Fibroblast of lung (primary cell): ENCODE measurements around the gene WDR37. TPM values are rescaled to one million over a fixed set of nuclear protein-coding genes. Genes with fewer than 3 reads are reported as not detected.
A peak's percentile ranks its signal among the peaks of the same experiment; 100 is the strongest.

Experiments
- DNase-seq, 2 donors: peaks; one replicate each; pipeline versions ENCODE4 v3.0.0 to v3.0.0-alpha.2; 2010; ENCODE audit warnings: low read depth in 2 of 2
- H2AFZ ChIP-seq: 2 replicates; pipeline ENCODE4 v1.5.1; 2012; ENCODE audit warnings: low read length, control low read depth, inconsistent platforms
- H3K27ac ChIP-seq: 2 replicates; pipeline ENCODE4 v1.5.1; 2011; ENCODE audit warnings: low read length, control low read depth; ENCODE audit not compliant: insufficient read depth
- H3K27me3 ChIP-seq: 2 replicates; pipeline ENCODE4 v1.5.1; 2011; ENCODE audit warnings: mild to moderate bottlenecking, low read length; ENCODE audit not compliant: control insufficient read depth, insufficient read depth
- H3K36me3 ChIP-seq: 2 replicates; pipeline ENCODE4 v1.5.1; 2011; ENCODE audit warnings: low read length; ENCODE audit not compliant: control insufficient read depth, insufficient read depth
- H3K4me1 ChIP-seq: 2 replicates; pipeline ENCODE4 v1.5.1; 2011; ENCODE audit warnings: low read length; ENCODE audit not compliant: control insufficient read depth, insufficient read depth; ENCODE audit errors: extremely low read depth
- H3K4me2 ChIP-seq: 2 replicates; pipeline ENCODE4 v1.5.1; 2011; ENCODE audit warnings: low read length, control low read depth; ENCODE audit not compliant: insufficient read depth; ENCODE audit errors: extremely low read depth
- H3K4me3 ChIP-seq, 4 experiments: fragments of 200-600 bp in 1 of 4; sonication (generic) in 1 of 4; replicated peaks in 1 of 4; 2 replicates each; pipeline ENCODE4 v1.5.1; 2011 to 2016; ENCODE audit warnings: low read length in 4 of 4, low read depth in 3 of 4, mild to moderate bottlenecking in 3 of 4, control low read depth in 2 of 4, inconsistent platforms in 1 of 4, mixed read lengths in 1 of 4; ENCODE audit not compliant: insufficient read depth in 1 of 4; ENCODE audit errors: control extremely low read depth in 1 of 4
- H3K79me2 ChIP-seq: 2 replicates; pipeline ENCODE4 v1.5.1; 2012; ENCODE audit warnings: mild to moderate bottlenecking, low read length, inconsistent platforms; ENCODE audit not compliant: control insufficient read depth, insufficient read depth
- H3K9ac ChIP-seq: 2 replicates; pipeline ENCODE4 v1.5.1; 2011; ENCODE audit warnings: mild to moderate bottlenecking, low read length, control low read depth; ENCODE audit not compliant: insufficient read depth
- H3K9me3 ChIP-seq: 2 replicates; pipeline ENCODE4 v1.5.1; 2012; ENCODE audit warnings: low read depth, low read length; ENCODE audit not compliant: control insufficient read depth, insufficient read depth
- H4K20me1 ChIP-seq: 2 replicates; pipeline ENCODE4 v1.5.1; 2011; ENCODE audit warnings: low read length; ENCODE audit not compliant: control insufficient read depth, insufficient read depth; ENCODE audit errors: extremely low read depth
- EZH2 ChIP-seq: IDR thresholded peaks from 2 replicates; pipeline ENCODE4 v1.5.1; 2012; ENCODE audit warnings: low read length, control low read depth, mild to moderate bottlenecking; ENCODE audit errors: missing control alignments
- polyA plus RNA-seq, 2 donors: library from polyadenylated mRNA; depleted of rRNA in 1 of 2; stranded (reverse) in 1 of 2; unstranded in 1 of 2; fragments of >200 nt; gene quantifications; 2 replicates each; pipeline ENCODE4 v1.2.1, GENCODE V29; 2011 to 2012; ENCODE audit warnings: missing spikeins in 1 of 2
- total RNA-seq: library from RNA; depleted of rRNA; stranded (reverse); fragments of >200 nt; gene quantifications from 2 replicates; pipeline ENCODE4 v1.2.1, GENCODE V29; 2014
- TF ChIP-seq, protein P1 (sequence below), 2 donors: IDR thresholded peaks in 1 of 2; conservative IDR thresholded peaks in 1 of 2; 1 replicate in 1 of 2; 2 replicates in 1 of 2; pipeline ENCODE4 v1.5.1; 2011 to 2012; ENCODE audit warnings: low read length in 2 of 2, control low read depth in 1 of 2, inconsistent platforms in 1 of 2, low read depth in 1 of 2, mild to moderate bottlenecking in 1 of 2

The WDR37 gene
- total and polyA plus RNA-seq, 2 donors (not counting 1 experiment from before 2014, with no cell fraction given), result 13.0 to 15.8 TPM

DNA sequence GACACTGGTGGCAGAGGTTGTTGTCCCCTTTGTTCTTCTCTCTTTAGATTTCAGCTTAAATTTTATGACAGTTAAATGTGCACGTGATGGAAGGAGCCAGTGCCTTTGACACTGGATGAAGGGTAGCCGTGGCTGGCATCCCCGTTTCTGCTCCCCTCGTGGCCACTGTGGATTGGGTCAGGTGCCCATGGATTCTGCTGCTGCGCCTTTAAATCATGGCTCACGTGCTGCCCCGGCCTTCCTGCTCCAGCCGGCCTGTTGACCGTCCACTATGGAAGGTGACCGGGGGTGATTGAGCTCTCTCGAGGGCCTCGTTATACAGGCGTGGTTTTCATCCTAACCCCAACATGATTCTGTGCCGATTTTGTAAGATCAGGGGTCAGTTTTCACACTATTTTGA is 34.5 kb downstream of the WDR37 start:
- H3K27me3 ChIP-seq, result no peaks in the 10 kb centered on the region
- no peak overlapping the region for H2AFZ ChIP-seq
- no peaks in the 10 kb centered on the region for H3K9me3 ChIP-seq
- no peaks in the 10 kb centered on the region for H4K20me1 ChIP-seq
- no peak overlapping the region for H3K9ac ChIP-seq
- H3K36me3 ChIP-seq, result peaks cover 20% of the 10 kb centered on the region
- no peak for DNase-seq
- H3K4me2 ChIP-seq, result no peak overlapping the region
- H3K4me1 ChIP-seq, result no peaks in the 10 kb centered on the region
- TF ChIP-seq EZH2, result no peak
- TF ChIP-seq, protein P1, sequence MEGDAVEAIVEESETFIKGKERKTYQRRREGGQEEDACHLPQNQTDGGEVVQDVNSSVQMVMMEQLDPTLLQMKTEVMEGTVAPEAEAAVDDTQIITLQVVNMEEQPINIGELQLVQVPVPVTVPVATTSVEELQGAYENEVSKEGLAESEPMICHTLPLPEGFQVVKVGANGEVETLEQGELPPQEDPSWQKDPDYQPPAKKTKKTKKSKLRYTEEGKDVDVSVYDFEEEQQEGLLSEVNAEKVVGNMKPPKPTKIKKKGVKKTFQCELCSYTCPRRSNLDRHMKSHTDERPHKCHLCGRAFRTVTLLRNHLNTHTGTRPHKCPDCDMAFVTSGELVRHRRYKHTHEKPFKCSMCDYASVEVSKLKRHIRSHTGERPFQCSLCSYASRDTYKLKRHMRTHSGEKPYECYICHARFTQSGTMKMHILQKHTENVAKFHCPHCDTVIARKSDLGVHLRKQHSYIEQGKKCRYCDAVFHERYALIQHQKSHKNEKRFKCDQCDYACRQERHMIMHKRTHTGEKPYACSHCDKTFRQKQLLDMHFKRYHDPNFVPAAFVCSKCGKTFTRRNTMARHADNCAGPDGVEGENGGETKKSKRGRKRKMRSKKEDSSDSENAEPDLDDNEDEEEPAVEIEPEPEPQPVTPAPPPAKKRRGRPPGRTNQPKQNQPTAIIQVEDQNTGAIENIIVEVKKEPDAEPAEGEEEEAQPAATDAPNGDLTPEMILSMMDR (conservative IDR thresholded peaks at IDR 0.05 in 1 of 2, IDR thresholded peaks at IDR 0.05 in 1 of 2; ENCODE audit: low read depth in 1 of 2, low read length in 2 of 2), result no peak
- no peaks in the 10 kb centered on the region for H3K79me2 ChIP-seq
- H3K27ac ChIP-seq, result no peak overlapping the region
- no peak overlapping the region for H3K4me3 ChIP-seq

DNA sequence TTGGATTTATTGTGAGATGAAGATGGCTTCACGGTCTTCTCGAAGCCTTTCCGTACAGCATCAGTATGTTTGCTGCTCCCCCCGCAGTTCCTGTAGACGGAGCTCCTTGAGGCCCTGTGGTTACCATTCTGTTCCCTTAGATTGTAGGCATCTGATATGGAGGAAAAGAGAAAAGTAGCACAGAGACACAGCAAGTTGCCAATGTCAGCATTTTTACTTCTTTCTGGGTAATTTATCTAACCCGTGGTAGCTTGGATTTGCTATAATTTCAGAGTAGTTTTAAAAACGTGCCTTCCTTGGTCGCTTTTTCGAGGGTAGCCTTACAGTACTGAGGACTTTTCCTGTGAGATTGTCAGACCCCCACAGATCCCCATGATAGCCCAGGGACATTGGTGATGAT is 37.5 kb downstream of the WDR37 start:
- Histone ChIP-seq H3K27ac (no peak overlapping the region), H3K79me2 (no peaks in the 10 kb centered on the region), H3K9me3 (no peaks in the 10 kb centered on the region), H3K4me1 (no peaks in the 10 kb centered on the region), H3K4me3 (no peak overlapping the region), H3K9ac (no peak overlapping the region), H2AFZ (no peak overlapping the region), H3K36me3 (peaks cover 23% of the 10 kb centered on the region), H3K27me3 (no peaks in the 10 kb centered on the region), H3K4me2 (no peak overlapping the region), H4K20me1 (no peaks in the 10 kb centered on the region)
- TF ChIP-seq EZH2, result no peak
- TF ChIP-seq, protein P1 (conservative IDR thresholded peaks at IDR 0.05 in 1 of 2, IDR thresholded peaks at IDR 0.05 in 1 of 2; ENCODE audit: low read depth in 1 of 2, low read length in 2 of 2), result no peak
- no peak for DNase-seq

DNA sequence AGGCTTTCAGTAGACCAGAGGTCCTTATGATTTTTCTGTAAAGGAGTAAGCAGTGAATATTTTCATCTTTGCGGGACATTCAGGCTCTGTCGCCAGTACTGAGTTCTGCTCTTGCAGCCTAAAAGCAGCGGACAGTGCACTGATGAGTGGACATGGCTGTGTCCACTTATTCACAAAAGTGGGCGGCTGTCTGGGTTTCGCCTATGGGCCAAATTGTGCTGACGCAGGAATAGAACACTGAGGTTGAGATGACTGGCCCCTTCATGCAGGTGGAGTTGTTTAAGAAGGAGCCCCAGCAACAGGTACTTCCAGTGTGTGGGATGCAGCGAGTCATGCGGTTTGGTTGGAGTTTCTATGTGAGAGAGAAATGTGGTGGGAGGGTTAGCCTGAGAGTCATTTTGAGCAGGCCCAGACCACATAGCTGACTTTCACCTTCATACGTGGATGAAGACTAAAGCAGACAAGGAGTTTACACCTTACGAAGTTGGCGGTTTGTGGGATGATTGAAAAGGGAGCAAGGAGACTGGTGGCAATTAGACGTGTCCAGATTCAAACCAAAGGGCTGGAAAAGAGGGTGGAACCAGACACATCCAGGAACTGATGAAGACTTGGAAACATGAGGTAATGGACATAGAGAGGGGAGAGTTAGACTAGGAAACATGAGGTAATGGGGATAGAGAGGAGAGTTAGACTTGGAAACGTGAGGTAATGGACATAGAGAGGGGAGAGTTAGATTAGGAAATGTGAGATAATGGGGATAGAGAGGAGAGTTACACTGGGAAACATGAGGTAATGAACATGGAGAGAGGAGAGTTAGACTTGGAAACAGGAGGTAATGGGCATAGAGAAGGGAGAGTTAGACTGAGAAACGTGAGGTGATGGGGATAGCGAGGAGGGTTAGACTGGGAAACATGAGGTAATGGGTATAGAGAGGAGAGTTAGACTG is 38.2 kb downstream of the WDR37 start:
- Histone ChIP-seq H3K9me3 (no peaks in the 10 kb centered on the region), H3K27me3 (no peaks in the 10 kb centered on the region), H3K79me2 (no peaks in the 10 kb centered on the region), H3K4me2 (no peak overlapping the region), H3K4me3 (no peak overlapping the region), H4K20me1 (no peaks in the 10 kb centered on the region), H3K36me3 (peaks cover 20% of the 10 kb centered on the region), H2AFZ (no peak overlapping the region), H3K4me1 (no peaks in the 10 kb centered on the region), H3K27ac (no peak overlapping the region), H3K9ac (no peak overlapping the region)
- DNase-seq, result peak in 1 of 2 donors; percentile 12
- no peak for TF ChIP-seq EZH2
- TF ChIP-seq, protein P1 (conservative IDR thresholded peaks at IDR 0.05 in 1 of 2, IDR thresholded peaks at IDR 0.05 in 1 of 2; ENCODE audit: low read depth in 1 of 2, low read length in 2 of 2), result no peak
